Central memory CD8-positive, alpha-beta T cell (primary cell): ENCODE data around the gene NUDC.

Experiments used
- ATAC-seq: fragments of 150-1000 bp; cut with Tn5 transposase; replicated peaks from 2 replicates; pipeline ENCODE4 v1.10.0; 2022; ENCODE audit warnings: mild to moderate bottlenecking, moderate FRiP score, moderate number of reproducible peaks; ENCODE audit not compliant: poor library complexity, severe bottlenecking; ENCODE audit errors: extremely low read depth
- DNase-seq, 2 donors: peaks; one replicate each; pipeline ENCODE4 v3.0.0; 2021; ENCODE audit warnings: low spot score in 2 of 2
- H3K27ac Mint-ChIP-seq: one replicate; pipeline ENCODE4 v1.8.0; 2022; ENCODE audit warnings: low read depth, mild to moderate bottlenecking, moderate library complexity, mixed read lengths
- H3K27me3 Mint-ChIP-seq: one replicate; pipeline ENCODE4 v1.8.0; 2022; ENCODE audit warnings: mixed read lengths
- H3K36me3 Mint-ChIP-seq: one replicate; pipeline ENCODE4 v1.8.0; 2022; ENCODE audit warnings: mild to moderate bottlenecking, moderate library complexity, mixed read lengths; ENCODE audit not compliant: insufficient read depth
- H3K4me1 Mint-ChIP-seq: one replicate; pipeline ENCODE4 v1.8.0; 2022; ENCODE audit warnings: mixed read lengths
- H3K4me3 Mint-ChIP-seq: one replicate; pipeline ENCODE4 v1.8.0; 2022; ENCODE audit warnings: mild to moderate bottlenecking, moderate library complexity, mixed read lengths
- H3K9me3 Mint-ChIP-seq: one replicate; pipeline ENCODE4 v1.8.0; 2022; ENCODE audit warnings: mixed read lengths

NUDC gene

GRCh38 chr1:26897351-26897750 lies 24.2 kb upstream of the NUDC start:
- no peak overlapping the region for H3K4me3 Mint-ChIP-seq
- ATAC-seq (no peak), DNase-seq (no peak)
- no peaks in the 10 kb centered on the region for H3K27me3 Mint-ChIP-seq
- H3K36me3 Mint-ChIP-seq: peaks cover 58% of the 10 kb centered on the region
- H3K9me3 Mint-ChIP-seq: no peaks in the 10 kb centered on the region
- no peak overlapping the region for H3K27ac Mint-ChIP-seq
- H3K4me1 Mint-ChIP-seq: peaks cover 30% of the 10 kb centered on the region

GRCh38 chr1:26900001-26900814 lies 21.3 kb upstream of the NUDC start, which contains the start of gene GPATCH3:
Gene GPATCH3 (minus strand): TSS chr1:26900467. CDS start chr1:26900442, 25 bp downstream.
- DNase-seq (peak; percentile 78 to 80), ATAC-seq (peak; percentile 89)
- H3K27ac Mint-ChIP-seq: peak within 1 kb of the TSS; percentile 99
- peak within 1 kb of the TSS; percentile 88 for H3K4me3 Mint-ChIP-seq
- H3K36me3 Mint-ChIP-seq: peaks cover 41% of the 10 kb centered on the region
- no peaks in the 10 kb centered on the region for H3K9me3 Mint-ChIP-seq
- no peaks in the 10 kb centered on the region for H3K27me3 Mint-ChIP-seq
- peaks cover 32% of the 10 kb centered on the region for H3K4me1 Mint-ChIP-seq

DNA sequence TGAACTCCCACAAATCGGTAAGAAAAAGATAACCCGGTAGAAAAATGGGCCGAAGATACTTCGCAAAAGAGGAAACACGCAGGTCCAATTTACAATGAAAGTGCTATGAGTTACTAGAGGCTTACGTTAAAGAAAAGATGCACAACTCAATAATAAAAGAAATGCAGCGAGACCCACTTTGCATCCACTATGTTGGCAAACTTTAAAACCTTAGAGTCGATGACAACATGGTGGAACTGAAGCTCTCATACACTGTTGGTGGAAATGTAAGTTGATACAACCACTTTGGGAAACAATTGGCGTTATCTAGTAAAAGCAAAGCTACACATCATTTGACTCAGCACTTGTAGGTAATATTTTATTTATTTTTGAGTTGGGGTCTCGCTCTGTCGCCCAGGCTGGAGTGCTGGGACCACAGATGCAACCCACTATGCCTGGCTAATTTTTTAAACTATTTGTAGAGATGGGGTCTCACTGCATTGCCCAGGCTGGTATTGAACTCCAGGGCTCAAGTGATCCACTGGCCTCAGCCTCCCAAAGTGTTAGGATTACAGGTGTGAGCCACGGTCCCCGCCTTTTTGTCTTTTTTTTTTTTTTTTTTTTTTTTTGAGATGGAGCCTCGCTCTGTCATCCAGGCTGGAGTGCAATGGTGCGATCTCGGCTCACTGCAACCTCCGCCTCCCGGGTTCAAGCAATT lies 20.6 kb upstream of the NUDC start:
- no peaks in the 10 kb centered on the region for H3K9me3 Mint-ChIP-seq
- peaks cover 32% of the 10 kb centered on the region for H3K4me1 Mint-ChIP-seq
- no peak for DNase-seq
- ATAC-seq: no peak
- peak overlapping the region; percentile 99 for H3K27ac Mint-ChIP-seq
- H3K36me3 Mint-ChIP-seq: peaks cover 34% of the 10 kb centered on the region
- peak overlapping the region; percentile 88 for H3K4me3 Mint-ChIP-seq
- no peaks in the 10 kb centered on the region for H3K27me3 Mint-ChIP-seq

DNA sequence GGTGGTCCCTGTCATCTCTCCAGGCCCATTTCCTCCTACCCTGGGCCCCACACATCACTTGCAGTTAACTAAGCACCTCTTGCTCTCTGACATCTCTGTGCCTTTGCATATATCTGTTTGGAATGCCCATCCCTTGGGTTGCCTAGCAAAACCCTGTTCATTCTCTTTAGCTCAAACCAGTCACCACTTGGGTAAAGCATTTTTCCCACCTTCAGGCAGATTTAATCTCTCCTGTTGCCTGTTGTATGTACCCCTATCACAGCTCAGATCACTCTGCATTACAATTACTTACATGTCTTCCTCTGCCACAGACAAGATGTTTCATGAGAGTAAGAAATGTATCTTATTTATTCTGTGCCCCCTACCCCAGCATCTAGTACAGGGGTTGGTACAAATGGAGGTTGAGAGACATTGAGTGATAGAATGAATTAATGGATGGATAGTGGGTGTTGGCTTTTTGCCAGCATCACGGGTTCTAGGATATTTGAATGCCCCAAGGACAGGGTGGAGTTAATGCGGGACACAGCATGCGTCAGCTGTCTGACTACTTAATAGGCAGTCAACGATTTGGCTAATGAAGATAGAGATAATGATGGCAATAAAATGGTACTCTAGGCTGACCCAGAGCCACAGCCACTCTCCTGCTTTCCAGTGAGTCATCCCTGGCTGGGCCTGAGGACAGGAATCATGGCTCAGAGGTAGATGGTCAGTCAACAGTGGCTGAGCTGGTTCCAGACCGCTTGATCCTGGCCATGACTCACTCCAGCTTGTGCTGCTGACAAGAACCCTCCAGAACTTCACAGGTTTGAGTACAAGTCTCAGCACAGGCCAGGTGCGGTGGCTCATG lies 14.2 kb upstream of the NUDC start:
- ATAC-seq (no peak), DNase-seq (no peak)
- H3K4me1 Mint-ChIP-seq: peaks cover 2% of the 10 kb centered on the region
- no peaks in the 10 kb centered on the region for H3K9me3 Mint-ChIP-seq
- H3K27ac Mint-ChIP-seq: no peak overlapping the region
- H3K4me3 Mint-ChIP-seq: no peak overlapping the region
- H3K36me3 Mint-ChIP-seq: no peaks in the 10 kb centered on the region
- H3K27me3 Mint-ChIP-seq: peaks cover 16% of the 10 kb centered on the region

GRCh38 chr1:26909951-26910342 lies 11.6 kb upstream of the NUDC start:
- Mint-ChIP-seq H3K4me1 (no peaks in the 10 kb centered on the region), H3K36me3 (no peaks in the 10 kb centered on the region), H3K27me3 (peaks cover 16% of the 10 kb centered on the region), H3K4me3 (no peak overlapping the region), H3K9me3 (no peaks in the 10 kb centered on the region), H3K27ac (no peak overlapping the region)
- no peak for DNase-seq
- ATAC-seq: no peak

DNA sequence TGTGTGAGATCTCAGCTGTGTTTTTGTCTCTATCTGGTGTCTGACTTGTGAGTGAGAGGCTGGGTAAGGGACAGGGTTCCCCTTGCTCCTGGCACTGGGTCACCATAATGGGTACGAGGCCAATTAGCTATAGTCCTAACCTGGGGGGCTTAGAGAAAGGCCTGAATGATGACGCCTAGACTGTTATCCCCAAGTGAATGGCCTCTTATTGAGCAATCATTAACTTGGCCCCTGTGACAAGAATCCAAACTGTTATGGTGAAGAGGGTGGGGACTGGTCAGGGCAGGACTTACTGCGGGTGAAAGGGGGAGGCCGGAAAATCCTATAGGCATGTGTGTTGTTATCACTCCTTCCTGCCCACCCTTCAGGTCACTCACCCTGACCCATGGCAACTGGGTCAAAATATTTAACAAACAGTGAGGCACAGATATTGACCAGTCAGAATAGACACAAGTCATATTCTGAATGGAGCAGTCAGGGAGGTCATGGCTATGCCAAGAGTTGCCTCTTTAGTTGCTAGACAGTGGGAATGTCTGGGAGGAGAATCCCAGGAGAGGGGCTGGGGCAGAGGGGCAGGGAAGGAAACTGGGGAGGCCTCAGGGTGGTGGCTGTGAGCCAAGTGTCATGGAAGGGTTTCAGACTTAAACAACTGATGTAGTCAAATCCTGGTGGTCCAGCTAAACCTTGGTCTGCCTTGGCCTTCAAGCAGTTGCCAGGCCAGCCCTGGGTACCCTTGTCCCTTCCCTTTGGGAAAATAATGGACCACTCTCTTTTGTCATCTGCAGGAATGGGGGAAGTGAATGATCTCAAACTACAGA lies 11.0 kb upstream of the NUDC start:
- ATAC-seq: no peak
- Mint-ChIP-seq H3K27me3 (peaks cover 16% of the 10 kb centered on the region), H3K36me3 (no peaks in the 10 kb centered on the region), H3K4me1 (no peaks in the 10 kb centered on the region), H3K4me3 (no peak overlapping the region), H3K27ac (no peak overlapping the region), H3K9me3 (no peaks in the 10 kb centered on the region)
- DNase-seq: no peak

DNA sequence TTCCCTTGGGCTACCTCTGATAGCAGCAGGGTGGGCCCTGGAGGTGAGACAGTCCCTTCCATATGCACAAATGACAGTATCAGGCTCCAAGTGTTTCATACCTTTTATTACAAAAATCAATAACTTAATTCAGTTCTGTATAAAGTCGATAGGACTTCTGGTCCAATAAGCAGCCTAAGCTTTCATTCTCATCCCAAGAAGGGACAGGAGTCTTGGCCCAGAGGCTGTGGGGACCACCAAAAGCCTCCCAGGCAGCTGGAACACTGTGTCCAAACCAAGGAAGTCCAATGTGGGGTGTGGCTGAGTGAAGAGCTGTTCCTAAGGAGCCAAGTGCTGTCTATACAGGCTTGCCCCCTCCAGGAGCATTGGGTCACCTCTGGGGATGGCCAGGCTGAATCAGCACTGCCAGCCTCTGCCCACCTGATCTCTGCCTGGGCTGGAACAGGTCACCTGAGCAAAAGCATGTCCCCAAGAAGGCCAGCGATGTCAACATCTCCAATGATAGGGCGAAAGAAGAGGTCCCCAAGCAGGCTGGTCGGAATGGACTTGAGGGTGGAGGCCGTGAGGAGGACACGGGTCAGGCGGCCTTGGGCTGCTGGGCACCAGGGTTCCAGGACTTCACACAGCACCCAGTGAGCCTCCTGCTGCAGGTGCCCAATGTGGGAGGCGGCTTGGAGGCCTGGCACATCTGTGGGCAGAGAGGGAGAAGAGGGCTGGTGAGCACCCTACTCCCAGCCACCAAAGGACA lies 10.0 kb upstream of the NUDC start:
- ATAC-seq (no peak), DNase-seq (no peak)
- H3K4me3 Mint-ChIP-seq: no peak overlapping the region
- no peaks in the 10 kb centered on the region for H3K9me3 Mint-ChIP-seq
- H3K36me3 Mint-ChIP-seq: no peaks in the 10 kb centered on the region
- H3K4me1 Mint-ChIP-seq: no peaks in the 10 kb centered on the region
- no peak overlapping the region for H3K27ac Mint-ChIP-seq
- peaks cover 16% of the 10 kb centered on the region for H3K27me3 Mint-ChIP-seq

- no peaks in the 10 kb centered on the region for H3K4me1 Mint-ChIP-seq
- no peaks in the 10 kb centered on the region for H3K9me3 Mint-ChIP-seq
- H3K4me3 Mint-ChIP-seq: no peak overlapping the region
- no peak overlapping the region for H3K27ac Mint-ChIP-seq
- DNase-seq (no peak), ATAC-seq (no peak)
- peaks cover 16% of the 10 kb centered on the region for H3K27me3 Mint-ChIP-seq
- no peaks in the 10 kb centered on the region for H3K36me3 Mint-ChIP-seq
These were observed 9.4 kb upstream of the NUDC start for GRCh38 chr1:26912147-26912490.

GRCh38 chr1:26913389-26913753 lies 8.2 kb upstream of the NUDC start:
- Mint-ChIP-seq H3K27ac (no peak overlapping the region), H3K4me3 (no peak overlapping the region), H3K36me3 (no peaks in the 10 kb centered on the region), H3K9me3 (no peaks in the 10 kb centered on the region), H3K27me3 (peaks cover 16% of the 10 kb centered on the region), H3K4me1 (no peaks in the 10 kb centered on the region)
- ATAC-seq (no peak), DNase-seq (no peak)

DNA sequence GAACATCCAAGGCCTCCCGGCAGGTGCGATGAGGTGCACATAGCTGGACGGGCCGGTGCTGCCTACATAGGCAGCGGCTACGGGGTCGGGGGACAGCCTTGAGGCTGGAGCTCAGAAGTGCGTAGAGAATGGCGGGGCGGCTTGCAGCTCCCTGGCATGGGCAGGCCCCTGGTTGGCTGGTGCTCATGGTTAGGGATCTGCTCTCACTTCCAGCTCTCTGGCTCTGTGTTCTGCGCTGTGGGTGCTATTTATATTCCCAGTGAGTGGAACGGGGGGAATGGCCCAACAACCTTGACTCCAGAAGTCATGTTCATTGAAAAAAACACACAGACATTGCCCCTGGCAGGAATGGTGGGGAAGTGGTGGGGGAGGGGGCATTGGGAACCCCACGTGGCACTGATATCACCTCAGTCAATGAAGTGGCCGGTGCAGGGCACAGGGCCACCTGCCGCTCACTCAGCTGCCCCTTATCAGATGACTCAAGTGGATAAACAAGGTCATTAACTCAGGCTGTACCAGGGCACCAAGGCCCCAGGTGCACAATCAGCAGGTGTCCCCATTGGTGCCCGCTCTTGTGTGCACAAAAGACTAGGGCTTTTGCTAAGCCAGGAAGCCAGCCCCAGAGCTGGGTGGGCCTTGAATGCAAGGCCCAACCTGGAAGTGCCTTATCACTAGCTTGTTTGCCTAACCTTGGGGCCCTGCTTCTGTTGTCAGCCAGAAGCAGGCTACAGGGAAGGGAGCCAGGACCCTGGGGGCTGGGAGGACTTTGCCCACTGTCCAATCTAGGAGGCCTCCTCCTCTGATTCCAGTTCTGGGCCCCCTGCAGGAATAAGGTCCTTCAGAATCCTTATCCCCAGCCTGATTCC lies 7.6 kb upstream of the NUDC start, which contains the start of gene NR0B2:
NR0B2 (minus strand) TSS at position 222 of the 866 bp plus-strand sequence; CDS start at position 187, 35 bp downstream.
- H3K4me1 Mint-ChIP-seq: no peaks in the 10 kb centered on the region
- no peak within 1 kb of the TSS for H3K27ac Mint-ChIP-seq
- peaks cover 16% of the 10 kb centered on the region for H3K27me3 Mint-ChIP-seq
- no peak within 1 kb of the TSS for H3K4me3 Mint-ChIP-seq
- DNase-seq (no peak), ATAC-seq (no peak)
- H3K36me3 Mint-ChIP-seq: no peaks in the 10 kb centered on the region
- H3K9me3 Mint-ChIP-seq: no peaks in the 10 kb centered on the region
